Measurements from ENCODE around the gene CRABP1. TPM values are rescaled to one million over a fixed set of nuclear protein-coding genes. Genes with fewer than 3 reads are reported as not detected.

The CRABP1 gene
- polyA plus RNA-seq, 1 donor from 2014 or later, result 7.0 TPM

DNA sequence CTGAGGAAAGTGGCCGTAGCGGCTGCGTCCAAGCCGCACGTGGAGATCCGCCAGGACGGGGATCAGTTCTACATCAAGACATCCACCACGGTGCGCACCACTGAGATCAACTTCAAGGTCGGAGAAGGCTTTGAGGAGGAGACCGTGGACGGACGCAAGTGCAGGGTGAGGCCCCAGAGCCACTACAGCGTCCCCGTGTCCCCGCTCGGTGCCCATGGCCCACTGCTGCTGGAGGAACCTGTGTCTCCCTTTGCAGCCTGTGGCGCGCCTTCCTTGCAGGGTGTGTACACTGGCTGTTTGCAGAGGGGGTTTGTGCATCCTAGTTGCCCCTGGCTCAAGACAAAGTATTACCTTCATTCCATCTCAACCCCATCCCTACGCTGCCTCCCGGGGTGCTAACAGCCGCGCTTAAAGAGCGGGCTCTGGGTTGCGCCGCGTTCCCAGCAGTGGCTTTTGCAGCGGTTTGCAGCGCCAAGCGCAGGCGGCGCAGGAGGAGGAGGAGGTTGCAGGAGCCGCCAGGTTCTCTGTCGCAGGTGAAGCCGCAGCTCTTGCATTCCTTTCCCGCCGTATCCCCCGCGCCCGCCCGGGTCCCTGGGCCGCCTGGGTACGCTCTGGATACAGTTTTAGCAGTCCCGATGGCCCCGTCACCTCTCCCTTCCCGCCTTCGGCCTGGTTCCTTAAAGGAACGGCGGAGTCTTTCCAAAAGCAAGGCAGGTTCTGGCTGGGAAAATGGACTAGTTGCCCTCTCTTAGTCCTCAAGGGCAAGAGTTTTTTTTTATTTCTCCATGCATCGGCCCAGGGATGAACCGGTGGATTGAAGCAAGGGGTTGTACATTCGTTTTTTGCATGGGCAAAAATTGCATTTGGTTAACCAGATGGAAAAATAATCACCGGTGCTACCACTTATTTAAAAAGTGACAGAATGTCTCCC lies 1.2 kb downstream of the CRABP1 start:
- no peak overlapping the region for H3K27ac ChIP-seq (ENCODE audit: low read length)
- no peaks in the 10 kb centered on the region for H4K20me1 ChIP-seq (ENCODE audit: insufficient read depth)
- peaks cover 49% of the 10 kb centered on the region for H3K27me3 ChIP-seq (ENCODE audit: insufficient read depth, low read depth, low read length)
- peak overlapping the region; percentile 58 for H3K4me2 ChIP-seq (ENCODE audit: low read length)
- no peaks in the 10 kb centered on the region for H3K9me2 ChIP-seq (ENCODE audit: insufficient read depth, low read length)
- TF ChIP-seq EZH2 (IDR thresholded peaks at IDR 0.05; ENCODE audit: borderline replicate concordance, insufficient read depth, low read length, poor library complexity, severe bottlenecking) (no peak), POLR2AphosphoS5 (IDR thresholded peaks at IDR 0.05) (no peak), EP300 (conservative IDR thresholded peaks at IDR 0.05; ENCODE audit: poor library complexity, severe bottlenecking) (no peak), REST (IDR thresholded peaks at IDR 0.05; ENCODE audit: borderline replicate concordance) (no peak), RAD21 (conservative IDR thresholded peaks at IDR 0.05) (peak; percentile 43), TAF1 (IDR thresholded peaks at IDR 0.05; ENCODE audit: low read depth) (no peak), SMC3 (conservative IDR thresholded peaks at IDR 0.05; ENCODE audit: poor library complexity) (no peak), CTCF (IDR thresholded peaks at IDR 0.05; ENCODE audit: poor library complexity, severe bottlenecking) (peak; percentile 43), MXI1 (conservative IDR thresholded peaks at IDR 0.05; ENCODE audit: poor library complexity, severe bottlenecking) (peak; percentile 10)
- peak overlapping the region; percentile 21 for H2AFZ ChIP-seq (ENCODE audit: low read depth, low read length)
- no peaks in the 10 kb centered on the region for H3K36me3 ChIP-seq (ENCODE audit: insufficient read depth, low read length)
- H3F3A ChIP-seq (ENCODE audit: insufficient read depth, low read length, poor library complexity, severe bottlenecking), result no peaks in the 10 kb centered on the region
- H3K79me2 ChIP-seq (replicated peaks; ENCODE audit: insufficient read depth, low read length), result no peaks in the 10 kb centered on the region
- H3K9me3 ChIP-seq (ENCODE audit: low read length), result no peaks in the 10 kb centered on the region
- peak overlapping the region; percentile 35 for H3K9ac ChIP-seq (ENCODE audit: low read length)
- peak overlapping the region; percentile 65 for H3K4me3 ChIP-seq (ENCODE audit: low read length)

DNA sequence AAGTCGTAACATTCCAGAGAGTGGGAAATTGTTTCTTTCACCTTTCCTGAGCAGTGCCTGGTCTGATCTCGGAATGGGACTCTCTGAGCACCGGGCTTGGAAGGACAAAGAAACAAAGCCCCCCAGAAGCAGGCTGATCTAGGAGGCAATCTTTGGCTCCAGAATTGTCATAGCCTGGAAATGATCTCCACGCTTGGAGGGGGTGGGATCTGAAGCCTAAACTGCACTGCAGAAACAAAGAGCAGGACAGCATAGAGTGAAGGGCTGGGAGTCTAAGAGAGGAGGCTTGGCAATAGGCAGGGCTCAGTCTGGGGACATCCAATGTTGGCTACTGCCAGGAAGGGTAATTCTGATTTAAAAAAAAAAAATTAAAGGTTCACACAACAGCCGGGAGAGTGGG lies 1.9 kb downstream of the CRABP1 start:
- no peaks in the 10 kb centered on the region for H3K9me3 ChIP-seq (ENCODE audit: low read length)
- no peaks in the 10 kb centered on the region for H4K20me1 ChIP-seq (ENCODE audit: insufficient read depth)
- TF ChIP-seq TAF1 (IDR thresholded peaks at IDR 0.05; ENCODE audit: low read depth) (no peak), CTCF (IDR thresholded peaks at IDR 0.05; ENCODE audit: poor library complexity, severe bottlenecking) (no peak), POLR2AphosphoS5 (IDR thresholded peaks at IDR 0.05) (no peak), EZH2 (IDR thresholded peaks at IDR 0.05; ENCODE audit: borderline replicate concordance, insufficient read depth, low read length, poor library complexity, severe bottlenecking) (no peak), REST (IDR thresholded peaks at IDR 0.05; ENCODE audit: borderline replicate concordance) (no peak), MXI1 (conservative IDR thresholded peaks at IDR 0.05; ENCODE audit: poor library complexity, severe bottlenecking) (no peak)
- no peak overlapping the region for H2AFZ ChIP-seq (ENCODE audit: low read depth, low read length)
- no peak overlapping the region for H3K27ac ChIP-seq (ENCODE audit: low read length)
- H3K27me3 ChIP-seq (ENCODE audit: insufficient read depth, low read depth, low read length), result peaks cover 49% of the 10 kb centered on the region
- no peak overlapping the region for H3K9ac ChIP-seq (ENCODE audit: low read length)
- no peaks in the 10 kb centered on the region for H3F3A ChIP-seq (ENCODE audit: insufficient read depth, low read length, poor library complexity, severe bottlenecking)
- no peaks in the 10 kb centered on the region for H3K36me3 ChIP-seq (ENCODE audit: insufficient read depth, low read length)
- H3K9me2 ChIP-seq (ENCODE audit: insufficient read depth, low read length), result no peaks in the 10 kb centered on the region
- H3K4me3 ChIP-seq (ENCODE audit: low read length), result no peak overlapping the region
- no peaks in the 10 kb centered on the region for H3K79me2 ChIP-seq (replicated peaks; ENCODE audit: insufficient read depth, low read length)
- no peak overlapping the region for H3K4me2 ChIP-seq (ENCODE audit: low read length)

Measured in neural cell (in vitro differentiated cells).